ENCODE measurements around the gene CCL25.

CCL25 gene

GRCh38 chr19:8056533-8056932, 4.0 kb downstream of the CCL25 start:
- TF ChIP-seq MAX (IDR thresholded peaks at IDR 0.05) (no peak), EGR1 (IDR thresholded peaks at IDR 0.05) (no peak), TEAD4 (IDR thresholded peaks at IDR 0.05) (no peak), TCF12 (IDR thresholded peaks at IDR 0.05; ENCODE audit: low read depth) (no peak), NFIC (IDR thresholded peaks at IDR 0.05) (no peak), USF1 (IDR thresholded peaks at IDR 0.05) (no peak), FOXM1 (IDR thresholded peaks at IDR 0.05; ENCODE audit: borderline replicate concordance, low read depth) (no peak), ZBTB7A (IDR thresholded peaks at IDR 0.05; ENCODE audit: low read depth) (no peak), YY1 (IDR thresholded peaks at IDR 0.05; ENCODE audit: low read depth) (no peak), CREB1 (IDR thresholded peaks at IDR 0.05; ENCODE audit: low read depth) (no peak), EP300 (IDR thresholded peaks at IDR 0.05; ENCODE audit: borderline replicate concordance) (no peak), REST (IDR thresholded peaks at IDR 0.05; ENCODE audit: low read depth) (no peak), RAD21 (IDR thresholded peaks at IDR 0.05; ENCODE audit: low read depth) (no peak), CEBPB (IDR thresholded peaks at IDR 0.05) (no peak), TAF1 (IDR thresholded peaks at IDR 0.05; ENCODE audit: low read depth) (no peak)

- TF ChIP-seq USF1 (IDR thresholded peaks at IDR 0.05) (peak; percentile 53), EGR1 (IDR thresholded peaks at IDR 0.05) (no peak)
Observed at GRCh38 chr19:8057545-8058270, 5.1 kb downstream of the CCL25 start.

GRCh38 chr19:8064911-8065874, 12.6 kb downstream of the CCL25 start:
- TF ChIP-seq USF1 (IDR thresholded peaks at IDR 0.05) (no peak), RAD21 (IDR thresholded peaks at IDR 0.05; ENCODE audit: low read depth) (no peak), TEAD4 (IDR thresholded peaks at IDR 0.05) (no peak), REST (IDR thresholded peaks at IDR 0.05; ENCODE audit: low read depth) (no peak), EP300 (IDR thresholded peaks at IDR 0.05; ENCODE audit: borderline replicate concordance) (no peak), ZBTB7A (IDR thresholded peaks at IDR 0.05; ENCODE audit: low read depth) (no peak), TCF12 (IDR thresholded peaks at IDR 0.05; ENCODE audit: low read depth) (no peak), CEBPB (IDR thresholded peaks at IDR 0.05) (no peak), CREB1 (IDR thresholded peaks at IDR 0.05; ENCODE audit: low read depth) (no peak), NFIC (IDR thresholded peaks at IDR 0.05) (no peak), EGR1 (IDR thresholded peaks at IDR 0.05) (no peak), YY1 (IDR thresholded peaks at IDR 0.05; ENCODE audit: low read depth) (no peak), MAX (IDR thresholded peaks at IDR 0.05) (no peak), FOXM1 (IDR thresholded peaks at IDR 0.05; ENCODE audit: borderline replicate concordance, low read depth) (no peak), TAF1 (IDR thresholded peaks at IDR 0.05; ENCODE audit: low read depth) (no peak)

- TF ChIP-seq EP300 (IDR thresholded peaks at IDR 0.05; ENCODE audit: borderline replicate concordance) (no peak), CREB1 (IDR thresholded peaks at IDR 0.05; ENCODE audit: low read depth) (no peak), USF1 (IDR thresholded peaks at IDR 0.05) (no peak), MAX (IDR thresholded peaks at IDR 0.05) (no peak), EGR1 (IDR thresholded peaks at IDR 0.05) (no peak)
Observed at GRCh38 chr19:8065875-8066261, 13.3 kb downstream of the CCL25 start.

All from Ishikawa (cell line).